GM19240 (cell line): ENCODE results near the gene RAVER1.
"Not testable (repeated sequence)": the region's sequence is repeated elsewhere in the genome, so short reads cannot be mapped to it uniquely, and the experiment has no call there.

Experiments
- DNase-seq: peaks from one replicate; pipeline ENCODE4 v3.0.0; 2011; ENCODE audit warnings: low spot score; ENCODE audit not compliant: insufficient read length

The RAVER1 gene

DNA sequence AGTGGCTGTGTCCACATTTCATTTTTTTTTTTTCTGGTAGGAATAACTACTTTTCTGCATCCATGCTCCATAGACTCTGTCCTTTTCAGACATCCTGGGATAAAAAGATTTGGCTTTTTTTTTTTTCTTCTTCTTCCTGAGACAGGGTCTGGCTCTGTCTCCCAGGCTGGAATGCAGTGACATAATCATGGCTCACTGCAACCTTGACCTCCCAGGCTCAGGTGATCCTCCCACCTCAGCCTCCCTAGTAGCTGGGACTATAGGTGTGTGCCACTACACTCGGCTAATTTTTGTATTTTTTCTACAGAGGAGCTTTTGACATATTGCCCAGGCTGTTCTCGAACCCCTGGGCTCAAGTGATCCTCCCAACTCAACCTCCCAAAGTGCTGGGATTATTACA is 10.2 kb upstream of the RAVER1 start:
- no peak for DNase-seq

DNA sequence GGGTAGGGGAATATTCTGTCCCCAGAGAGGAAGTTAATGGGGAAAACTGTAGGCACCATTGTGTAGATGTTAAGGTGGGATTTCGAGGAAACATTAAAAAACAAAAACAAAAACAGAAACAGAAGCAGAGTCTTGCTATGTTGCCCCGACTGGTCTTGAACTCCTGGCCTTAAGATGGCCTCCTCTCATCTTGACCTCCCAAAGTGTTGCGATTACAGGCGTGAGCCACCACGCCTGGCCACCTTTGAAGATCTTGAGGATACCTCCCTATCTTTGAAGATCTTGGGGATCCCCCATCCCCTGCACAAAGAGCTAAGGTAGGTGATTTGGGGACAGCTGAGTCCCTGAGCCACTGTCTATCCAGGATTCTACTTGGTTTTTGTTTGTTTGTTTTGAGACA is 6.6 kb upstream of the RAVER1 start:
- DNase-seq = no peak

DNA sequence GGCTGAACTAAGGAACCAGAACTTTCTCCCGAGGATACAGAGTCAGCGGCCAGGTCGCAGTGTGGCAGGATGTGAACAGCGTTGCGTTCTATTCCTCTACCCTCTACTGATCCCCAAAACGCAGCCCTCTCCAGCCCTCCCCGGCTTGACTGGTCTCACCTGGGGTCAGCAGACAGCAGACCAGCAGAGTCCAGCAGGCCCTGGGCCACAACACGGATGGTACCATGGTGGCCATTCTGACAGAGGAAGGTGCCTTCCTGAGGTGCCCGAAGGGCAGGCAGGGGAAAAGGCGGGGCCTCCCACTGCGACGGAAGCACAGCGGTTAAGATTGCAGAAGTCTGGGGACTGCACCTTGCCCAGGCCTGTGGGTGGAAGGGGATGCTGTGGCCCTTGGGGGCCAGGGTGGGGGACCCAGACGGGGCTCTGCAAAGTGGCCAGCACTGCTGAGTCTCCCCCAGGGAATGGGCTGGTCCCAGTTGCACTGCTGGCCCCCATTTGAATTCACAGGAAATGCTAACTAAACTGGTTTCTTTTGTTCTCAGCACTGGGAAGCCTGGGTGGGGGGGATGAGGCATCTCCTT is 6.1 kb upstream of the RAVER1 start, which contains the start of gene ICAM3:
Gene ICAM3 (minus strand): TSS at position 245 of the 581 bp plus-strand sequence. CDS start 10 bp downstream, at position 235.
- DNase-seq = peak; percentile 43

DNA sequence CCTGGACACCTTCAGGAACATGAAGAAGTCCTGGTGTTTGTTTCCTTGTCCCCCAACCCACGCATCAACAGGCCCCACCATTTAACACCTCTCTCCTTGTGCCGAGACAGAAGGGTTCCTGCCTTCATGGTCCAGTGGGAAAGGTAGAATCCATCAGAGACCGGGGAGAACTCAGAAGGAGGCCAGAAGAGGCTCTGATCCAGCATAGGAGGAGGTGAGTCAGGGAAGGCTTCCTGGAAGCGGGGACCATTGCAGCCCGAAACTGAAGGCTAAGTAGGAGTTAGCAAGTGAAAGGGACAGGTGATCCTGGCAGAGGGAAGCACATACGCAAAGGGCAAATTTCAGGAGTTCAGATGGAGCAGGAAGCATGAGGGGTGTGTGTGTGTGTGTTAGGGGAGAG is 5.6 kb upstream of the RAVER1 start:
- no peak for DNase-seq

DNA sequence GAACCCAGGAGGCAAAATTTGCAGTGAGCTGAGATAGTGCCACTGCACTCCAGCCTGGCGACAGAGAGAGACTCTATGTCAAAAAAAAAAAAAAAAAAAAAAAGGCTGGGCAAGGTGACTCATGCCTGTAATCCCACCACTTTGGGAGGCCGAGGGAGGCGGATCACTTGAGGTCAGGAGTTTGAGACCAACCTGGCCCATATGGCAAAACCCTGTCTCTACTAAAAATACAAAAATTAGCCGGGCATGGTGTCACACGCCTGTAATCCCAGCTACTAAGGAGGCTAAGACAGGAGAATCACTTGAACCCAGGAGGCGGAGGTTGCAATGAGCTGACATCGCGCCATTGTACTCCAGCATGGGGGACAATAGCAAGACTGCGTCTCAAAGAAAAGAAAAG is 3.4 kb upstream of the RAVER1 start:
- not testable (repeated sequence) for DNase-seq

DNA sequence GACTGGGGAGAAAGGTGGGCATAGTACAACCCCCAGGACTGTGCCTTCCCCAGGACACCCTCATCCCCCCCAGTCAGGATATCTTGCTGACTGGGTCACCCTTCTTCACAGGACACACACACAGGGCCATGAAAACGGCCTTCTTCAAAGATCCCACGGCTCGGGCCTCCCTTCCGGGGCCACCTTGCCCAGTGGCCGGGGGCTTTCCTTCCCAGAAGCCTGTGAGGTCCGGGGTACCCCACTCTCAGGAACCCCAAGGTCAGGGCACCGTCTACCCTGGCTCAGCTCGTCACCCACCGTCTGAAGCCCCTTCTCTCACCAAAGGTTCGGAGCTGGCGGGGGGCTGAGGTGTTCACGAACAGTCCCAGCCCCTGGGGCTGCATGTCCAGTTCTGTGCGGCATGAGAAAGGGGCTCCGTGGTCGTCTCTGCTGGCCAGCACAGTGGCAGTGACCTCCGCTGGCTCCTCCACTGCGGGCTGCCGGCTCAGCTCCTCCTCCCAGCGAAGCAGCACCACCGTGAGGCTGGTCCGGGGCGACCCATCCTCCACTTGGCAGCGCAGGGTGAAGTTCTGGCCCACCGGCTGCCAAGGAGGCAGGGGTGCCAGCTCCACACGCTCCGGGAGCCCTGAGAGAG is 2.1 kb upstream of the RAVER1 start:
- no peak for DNase-seq

DNA sequence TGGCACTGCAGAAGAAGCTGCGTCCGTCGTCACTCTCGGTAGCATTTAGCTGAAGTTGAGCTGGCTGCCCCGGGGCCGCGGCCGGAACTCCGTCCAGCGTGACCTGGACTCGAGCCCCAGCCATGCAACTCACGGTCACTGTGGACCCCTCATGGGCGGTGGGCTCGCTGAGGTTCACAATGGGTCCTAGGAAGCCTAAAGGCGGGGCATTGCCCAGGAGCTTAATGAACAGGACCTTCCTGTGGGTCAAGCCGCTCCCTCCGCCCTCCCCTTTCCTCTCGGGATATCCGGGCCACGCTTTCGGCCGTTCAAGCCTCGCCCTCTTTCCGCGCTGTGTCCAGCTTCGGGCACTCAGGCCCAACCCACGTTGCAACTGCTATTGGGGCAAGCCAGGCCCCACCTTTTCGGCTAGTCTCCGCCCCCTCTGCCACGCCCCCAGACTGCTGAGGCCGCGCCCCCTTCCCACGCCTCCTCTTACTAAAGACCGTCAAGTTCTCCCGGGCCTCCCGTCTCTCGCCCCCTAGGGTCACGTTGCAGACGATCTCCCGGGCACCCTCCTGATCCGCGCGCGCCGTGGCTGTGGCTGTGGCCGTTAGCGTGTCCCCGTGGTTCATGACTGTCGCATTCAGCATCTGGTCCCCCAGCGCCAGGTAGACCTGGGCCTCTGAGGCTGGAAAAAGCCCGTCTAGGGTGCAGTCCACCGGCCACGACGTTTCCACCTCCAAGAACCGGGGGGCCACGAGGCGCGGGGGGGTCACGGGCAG is 1.4 kb upstream of the RAVER1 start:
- no peak for DNase-seq

DNA sequence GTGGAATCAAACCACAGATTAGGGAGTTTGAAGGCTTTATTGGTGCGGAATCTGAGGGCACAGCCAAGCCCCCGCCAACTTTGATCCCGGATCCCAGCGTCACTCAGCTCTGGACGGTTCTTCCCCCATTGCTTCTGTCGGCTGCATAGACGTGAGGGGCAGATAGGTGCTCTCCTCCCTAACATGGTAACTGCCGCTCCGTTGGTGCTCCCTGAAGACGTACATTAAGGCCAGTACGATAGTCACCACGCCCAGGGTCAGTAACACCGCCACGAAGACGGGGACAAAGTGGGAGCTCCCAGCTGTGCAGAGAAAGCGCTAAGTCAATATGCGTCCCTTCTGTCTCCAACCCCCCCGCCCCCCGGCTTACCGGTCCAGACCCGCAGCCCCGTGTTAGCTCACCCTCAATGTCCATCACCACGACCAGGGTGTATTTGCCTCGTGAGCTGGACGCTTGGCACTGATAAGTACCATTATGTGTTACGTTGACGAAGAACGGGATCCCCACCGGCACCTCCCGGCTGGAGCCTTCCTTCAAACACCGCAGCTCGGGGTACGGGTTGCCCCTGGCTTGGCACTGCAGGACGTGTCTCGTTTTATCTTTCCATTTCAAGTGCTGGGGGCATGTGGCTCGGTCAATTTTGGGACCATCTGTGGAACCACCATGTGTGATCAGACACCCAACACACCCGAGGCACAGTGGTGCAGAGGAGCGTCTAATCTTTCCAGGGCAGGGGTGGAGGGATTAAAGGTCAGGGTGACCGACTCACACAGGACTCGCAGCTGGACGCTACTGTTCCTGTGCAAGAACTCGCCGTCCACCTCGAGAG is 644 bp upstream of the RAVER1 start:
- no peak for DNase-seq

DNA sequence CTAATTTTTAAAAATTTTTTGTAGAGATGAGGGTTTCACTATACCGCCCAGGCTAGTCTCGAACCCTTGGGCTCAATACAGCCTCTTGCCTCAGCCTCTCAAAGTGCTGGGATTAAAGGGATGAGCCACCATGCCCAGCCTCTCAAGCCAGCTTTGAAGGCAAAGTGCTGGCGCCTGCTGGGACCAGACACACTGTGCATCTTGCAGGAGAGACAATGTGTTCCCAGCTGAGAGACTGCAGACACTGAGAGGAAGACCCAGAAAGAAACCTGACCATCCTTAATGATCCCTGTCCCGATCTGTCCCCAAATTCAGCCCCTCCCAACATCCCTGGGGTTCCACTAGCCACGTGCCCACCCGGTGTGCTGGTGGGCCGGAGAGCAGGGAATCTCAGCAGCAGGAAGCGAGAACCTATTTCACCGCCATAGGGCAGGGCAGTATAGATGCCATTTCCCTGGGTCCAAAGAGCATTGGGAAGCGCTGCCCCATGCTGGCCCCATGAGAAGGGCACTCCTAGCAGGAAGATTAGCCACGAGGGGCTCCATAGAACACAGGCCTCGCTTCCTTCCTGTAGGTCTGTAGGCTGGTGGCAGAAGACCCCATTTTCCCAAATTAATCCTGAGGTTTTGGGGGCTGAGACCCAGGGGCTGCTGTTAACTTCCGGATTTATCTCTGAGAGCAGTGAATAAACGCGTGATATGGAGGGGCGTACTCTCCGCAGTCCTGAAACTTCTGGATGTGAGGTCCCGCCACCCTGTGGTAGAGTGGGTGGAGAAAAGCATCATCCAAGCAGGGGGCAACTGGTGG is 968 bp downstream of the RAVER1 start:
- no peak for DNase-seq

DNA sequence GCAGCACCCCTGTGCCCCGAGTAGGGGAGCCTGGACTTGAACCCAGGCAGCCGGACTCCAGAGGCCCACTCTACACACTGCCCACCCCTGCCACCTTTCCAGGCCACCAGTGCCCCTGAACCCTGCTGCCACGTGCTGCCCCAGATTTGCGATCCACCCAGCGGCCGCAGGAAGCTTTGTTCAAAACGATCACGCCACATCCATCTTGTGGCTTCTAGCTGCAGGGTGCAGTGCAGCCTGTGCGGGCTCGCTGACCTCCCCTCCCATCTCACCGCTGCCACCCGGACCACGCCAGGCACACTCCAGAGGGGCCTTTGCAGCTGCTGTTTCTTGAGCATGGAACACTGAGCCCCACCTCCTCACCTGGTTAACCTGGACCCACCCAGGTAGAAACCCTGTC is 3.8 kb downstream of the RAVER1 start:
- DNase-seq = no peak

DNA sequence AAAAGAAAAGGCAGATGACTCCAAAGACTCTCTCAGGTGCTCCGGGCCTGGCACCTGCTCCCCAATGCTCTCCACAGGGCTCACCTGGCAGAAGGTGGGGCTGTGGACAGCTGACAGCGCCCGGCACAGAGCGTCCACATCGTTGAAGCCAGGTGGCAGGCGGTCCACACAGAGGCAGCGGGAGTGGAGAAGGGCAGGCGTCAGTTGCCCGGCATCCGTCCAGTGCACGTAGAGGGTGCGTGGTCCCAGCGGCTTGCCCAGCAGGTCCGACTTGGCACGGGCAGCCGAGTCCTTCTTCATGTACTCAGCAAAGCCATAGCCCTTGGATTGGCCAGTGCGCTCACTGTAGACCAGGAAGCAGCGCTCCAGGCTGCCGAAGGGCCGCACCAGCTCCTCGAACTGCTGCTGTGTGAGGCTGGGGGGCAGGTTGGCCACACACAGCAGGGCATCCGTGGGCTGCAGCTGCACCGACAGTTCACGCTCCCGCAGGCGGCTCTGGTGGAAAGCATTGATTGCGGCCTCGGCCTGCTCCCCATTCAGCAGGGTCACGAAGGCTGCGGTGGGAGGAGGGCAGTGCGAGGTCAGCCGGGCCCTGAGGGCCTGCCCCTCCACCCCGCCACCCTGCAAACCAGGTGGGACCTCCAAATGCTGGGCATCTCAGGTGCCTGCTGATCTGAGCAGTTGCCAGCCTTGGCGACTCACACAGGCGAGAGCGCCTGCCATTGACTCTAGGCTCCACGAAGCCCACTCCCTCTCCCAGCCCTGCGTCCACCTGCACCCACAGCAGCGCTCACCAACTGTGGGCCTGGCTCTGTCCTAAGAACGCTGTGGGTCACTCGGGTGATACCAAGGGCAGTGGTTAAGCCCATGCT is 4.5 kb downstream of the RAVER1 start:
- no peak for DNase-seq

DNA sequence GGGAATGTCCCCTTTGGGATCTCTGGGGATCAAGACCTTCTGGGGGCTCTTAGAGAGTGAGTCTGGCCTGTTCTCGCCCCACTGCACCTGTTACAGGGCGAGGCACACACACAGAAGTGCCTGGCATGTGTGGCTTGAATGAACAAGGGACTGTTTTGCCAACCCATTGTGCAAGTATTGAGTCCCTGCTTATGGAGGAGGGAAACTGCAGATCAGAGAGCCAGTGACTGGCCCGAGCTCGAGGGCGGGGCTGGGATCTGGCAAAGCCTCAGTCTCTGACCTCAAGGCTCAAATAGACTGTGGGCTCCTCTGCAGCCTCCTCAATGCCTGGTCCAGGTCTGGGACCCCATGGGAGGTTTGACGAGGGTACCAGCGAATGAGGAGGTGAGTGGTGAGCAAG is 5.5 kb downstream of the RAVER1 start:
- DNase-seq = no peak

DNA sequence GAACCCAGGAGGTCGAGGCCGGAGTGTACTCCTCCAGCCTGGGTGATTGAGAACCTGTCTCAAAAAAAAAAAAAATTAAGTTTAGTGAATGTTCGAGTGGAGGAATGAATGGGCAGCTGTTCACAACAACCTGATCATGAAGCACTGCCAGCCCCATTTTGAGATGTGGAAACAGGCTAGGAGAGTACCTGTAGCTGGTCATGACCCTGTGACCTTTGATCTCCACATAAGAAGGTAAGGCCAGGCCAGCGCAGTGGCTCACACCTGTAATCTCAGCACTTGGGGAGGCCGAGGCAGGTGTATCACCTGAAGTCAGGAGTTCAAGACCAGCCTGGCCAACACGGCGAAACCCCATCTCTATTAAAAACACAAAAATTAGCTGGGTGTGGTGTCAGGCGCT is 7.6 kb downstream of the RAVER1 start:
- DNase-seq = no peak

DNA sequence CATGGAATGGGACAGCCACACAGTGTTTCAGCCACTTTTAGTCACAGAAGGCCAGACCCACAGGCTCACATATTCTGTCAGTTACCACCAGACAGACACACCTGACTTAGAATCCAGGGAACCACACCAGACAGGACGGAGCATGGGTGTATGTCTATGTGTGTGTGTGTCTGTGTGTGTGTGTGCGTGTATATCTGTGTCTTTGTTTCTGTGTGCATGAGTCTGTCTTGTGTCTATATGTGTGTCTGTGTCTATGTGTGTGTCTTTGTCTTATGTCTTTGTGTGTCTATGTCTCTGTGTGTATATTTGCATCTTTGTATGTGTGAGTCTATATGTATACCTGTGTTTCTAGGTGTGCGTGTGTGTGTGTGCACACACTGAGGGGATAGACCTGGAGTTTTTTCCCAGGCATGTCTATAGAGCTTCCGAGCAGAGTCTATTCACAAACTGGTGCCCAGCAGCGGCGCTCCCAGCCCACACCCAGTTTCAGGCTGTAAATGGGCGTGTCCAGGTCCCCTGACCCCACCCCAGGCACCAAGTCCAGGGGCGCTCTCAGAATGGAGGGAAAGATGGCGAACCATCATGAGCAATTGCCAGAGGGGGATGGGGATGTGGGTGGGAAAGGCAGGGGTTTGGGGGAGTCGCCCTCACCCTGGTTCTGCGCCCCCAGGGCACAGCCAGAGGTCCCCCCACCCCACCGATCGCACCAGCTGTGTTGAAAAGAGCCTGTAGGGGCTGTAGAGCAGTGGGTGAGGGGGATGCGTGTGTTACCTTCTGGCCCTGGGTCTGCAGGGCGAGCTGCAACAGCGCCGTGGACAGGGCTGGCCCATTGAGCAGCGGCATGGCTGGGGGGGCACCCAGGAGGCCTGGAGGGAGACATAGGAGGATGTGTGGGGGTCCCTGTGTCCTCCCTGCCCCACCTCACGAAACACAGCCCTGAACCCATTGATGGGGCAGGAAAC is 11.2 kb downstream of the RAVER1 start:
- DNase-seq = no peak

DNA sequence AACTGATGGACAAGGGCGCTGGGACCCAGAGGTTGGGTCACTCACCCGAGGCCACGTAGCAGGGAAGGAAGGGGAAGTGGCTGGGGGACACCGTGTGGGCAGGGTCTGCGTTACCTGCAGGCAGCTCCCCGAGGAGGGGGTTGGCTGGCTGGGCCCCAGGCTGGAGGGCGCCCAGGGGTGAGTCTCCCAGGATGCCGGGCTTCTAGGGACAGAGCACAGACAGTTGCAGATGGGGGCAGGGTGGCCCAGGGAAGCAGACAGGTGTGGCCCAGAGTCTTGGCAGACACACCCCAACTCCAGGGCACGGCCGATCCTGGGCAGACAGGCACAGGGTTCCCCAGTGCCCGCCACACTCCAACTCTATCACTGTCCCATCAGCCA is 11.9 kb downstream of the RAVER1 start:
- no peak for DNase-seq

DNA sequence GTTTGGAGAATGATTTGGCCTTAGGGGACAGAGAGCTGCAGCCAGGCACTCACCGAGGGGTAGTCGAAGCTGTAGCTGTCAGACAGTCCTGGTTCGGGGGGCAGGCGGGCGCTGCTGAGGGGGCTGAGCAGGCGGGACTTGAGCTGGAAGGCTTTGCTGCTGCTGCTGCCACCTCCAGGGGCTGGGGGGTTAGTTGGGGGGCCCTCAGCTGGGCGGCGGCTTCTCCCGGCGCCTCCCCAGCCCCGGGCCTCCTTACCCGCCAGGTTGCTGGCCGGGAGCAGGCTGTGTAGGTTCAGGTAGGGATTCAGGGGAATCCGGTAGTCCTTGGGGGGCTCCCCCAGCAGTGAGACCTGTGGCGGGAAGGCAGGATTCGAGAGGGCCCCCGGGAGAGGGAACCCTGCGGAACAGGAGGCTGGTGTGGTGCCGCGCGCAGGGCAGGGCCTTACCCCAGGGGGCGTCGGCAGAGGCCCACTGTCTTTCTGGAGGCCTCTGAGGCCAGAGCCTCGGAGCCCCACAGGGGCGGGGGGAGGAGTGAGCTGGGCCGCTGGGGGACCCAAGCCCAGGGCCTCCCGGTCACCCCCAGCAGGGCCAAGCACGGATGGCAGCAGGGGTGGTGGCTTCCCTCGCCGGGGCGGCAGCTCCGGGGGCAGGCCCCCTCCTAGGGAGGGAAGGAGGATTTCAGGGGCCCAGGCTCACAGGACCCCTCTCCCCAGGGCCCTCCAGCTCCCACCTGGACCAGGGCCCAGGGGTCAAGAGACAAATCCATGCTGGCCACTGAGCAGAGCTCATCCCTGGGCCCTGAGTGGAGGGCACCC is 12.5 kb downstream of the RAVER1 start:
- DNase-seq = no peak

DNA sequence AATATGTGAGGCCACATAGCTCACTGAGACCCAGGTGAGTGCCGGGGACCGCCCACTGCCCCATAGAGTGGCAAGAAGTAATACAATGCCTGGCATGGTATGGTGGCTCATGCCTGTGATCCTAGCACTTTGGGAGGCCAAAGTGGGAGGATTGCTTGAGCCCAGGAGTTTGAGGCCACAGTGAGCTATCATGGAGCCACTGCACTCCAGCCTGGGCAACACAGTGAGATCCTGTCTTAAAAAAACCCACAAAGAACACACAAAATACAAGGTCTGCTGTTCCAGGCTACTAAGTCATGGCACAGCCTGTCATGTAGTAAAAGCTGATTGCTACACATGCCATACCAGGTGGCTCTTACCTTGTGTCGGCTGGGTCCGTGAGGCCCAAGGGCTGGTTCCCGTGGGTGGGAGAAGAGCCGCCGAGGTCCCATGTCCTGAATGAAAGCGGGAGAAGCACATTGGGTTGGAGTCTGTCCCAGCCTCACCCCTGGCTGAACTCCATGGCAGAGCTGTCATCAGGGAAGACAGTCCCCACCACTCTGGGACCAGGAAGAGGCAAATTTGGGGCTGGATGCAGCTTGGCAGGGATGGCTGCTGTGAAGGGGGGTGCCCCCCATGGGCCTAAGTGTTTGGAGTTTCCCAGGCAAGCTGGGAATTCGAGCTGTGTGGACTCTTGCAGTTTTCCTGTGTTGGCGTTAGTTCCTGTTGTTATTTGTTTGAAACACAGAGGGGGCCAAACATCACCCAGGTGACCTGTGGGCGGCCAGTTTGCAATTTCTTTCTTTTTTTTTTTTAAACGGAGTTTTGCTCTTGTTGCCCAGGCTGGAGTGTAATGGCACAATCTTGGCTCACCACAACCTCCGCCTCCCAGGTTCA is 14.3 kb downstream of the RAVER1 start:
- DNase-seq = no peak
